ENCODE data around the gene MPST.

DNA sequence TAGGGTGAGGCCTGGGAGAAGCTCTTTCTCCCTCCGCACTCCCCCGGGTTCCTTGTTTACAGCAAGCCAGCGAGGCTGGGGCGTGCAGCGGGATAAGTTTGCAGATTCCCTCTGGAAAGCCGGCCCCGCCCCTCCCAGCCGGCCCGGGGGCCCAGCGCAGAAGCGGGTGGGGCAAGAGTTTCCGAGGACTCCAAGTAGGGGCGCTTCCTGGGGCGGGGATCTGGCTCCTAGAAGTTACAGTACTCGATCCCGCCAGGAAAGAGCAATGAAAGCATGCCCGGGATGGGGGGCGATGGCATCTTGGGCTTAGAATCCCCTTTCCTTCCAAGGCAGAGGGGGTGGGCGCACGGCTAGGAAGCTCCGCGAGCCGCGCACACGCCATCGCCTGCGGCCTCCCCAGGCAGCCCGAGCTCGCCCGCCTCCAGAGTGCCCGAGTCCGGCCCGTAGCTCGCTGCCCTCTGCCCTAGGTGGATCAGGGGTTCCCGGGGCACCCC lies 680 bp upstream of the MPST start:
- TF ChIP-seq, protein P1, sequence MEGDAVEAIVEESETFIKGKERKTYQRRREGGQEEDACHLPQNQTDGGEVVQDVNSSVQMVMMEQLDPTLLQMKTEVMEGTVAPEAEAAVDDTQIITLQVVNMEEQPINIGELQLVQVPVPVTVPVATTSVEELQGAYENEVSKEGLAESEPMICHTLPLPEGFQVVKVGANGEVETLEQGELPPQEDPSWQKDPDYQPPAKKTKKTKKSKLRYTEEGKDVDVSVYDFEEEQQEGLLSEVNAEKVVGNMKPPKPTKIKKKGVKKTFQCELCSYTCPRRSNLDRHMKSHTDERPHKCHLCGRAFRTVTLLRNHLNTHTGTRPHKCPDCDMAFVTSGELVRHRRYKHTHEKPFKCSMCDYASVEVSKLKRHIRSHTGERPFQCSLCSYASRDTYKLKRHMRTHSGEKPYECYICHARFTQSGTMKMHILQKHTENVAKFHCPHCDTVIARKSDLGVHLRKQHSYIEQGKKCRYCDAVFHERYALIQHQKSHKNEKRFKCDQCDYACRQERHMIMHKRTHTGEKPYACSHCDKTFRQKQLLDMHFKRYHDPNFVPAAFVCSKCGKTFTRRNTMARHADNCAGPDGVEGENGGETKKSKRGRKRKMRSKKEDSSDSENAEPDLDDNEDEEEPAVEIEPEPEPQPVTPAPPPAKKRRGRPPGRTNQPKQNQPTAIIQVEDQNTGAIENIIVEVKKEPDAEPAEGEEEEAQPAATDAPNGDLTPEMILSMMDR (IDR thresholded peaks at IDR 0.05; ENCODE audit: low read depth, low read length, poor library complexity, severe bottlenecking), result no peak
- TF ChIP-seq EZH2phosphoT487 (IDR thresholded peaks at IDR 0.05; ENCODE audit: borderline replicate concordance, low read length), result no peak
